GM12801 (cell line): ENCODE measurements around the gene RHBDL3.

Source experiments
- CTCF ChIP-seq: IDR thresholded peaks from one replicate; pipeline ENCODE4 v1.5.1; 2011; ENCODE audit warnings: control low read depth; ENCODE audit not compliant: insufficient read length; ENCODE audit errors: extremely low read depth

The RHBDL3 gene

GRCh38 chr17:32285746-32286517, 20.3 kb downstream of the RHBDL3 start:
- TF ChIP-seq CTCF: no peak

- no peak for TF ChIP-seq CTCF
Observed at GRCh38 chr17:32286518-32286900, 20.9 kb downstream of the RHBDL3 start.

- no peak for TF ChIP-seq CTCF
Observed at GRCh38 chr17:32287804-32288511, 22.3 kb downstream of the RHBDL3 start.

GRCh38 chr17:32288615-32289014, 23.0 kb downstream of the RHBDL3 start:
- no peak for TF ChIP-seq CTCF

GRCh38 chr17:32289471-32290070, 23.9 kb downstream of the RHBDL3 start:
- TF ChIP-seq CTCF: no peak

GRCh38 chr17:32292094-32292493, 26.5 kb downstream of the RHBDL3 start:
- no peak for TF ChIP-seq CTCF

- no peak for TF ChIP-seq CTCF
Observed at GRCh38 chr17:32297424-32297823, 31.8 kb downstream of the RHBDL3 start.
